ENCODE measurements around the gene CRYBA2.
A peak's percentile ranks its signal among the peaks of the same experiment; 100 is the strongest.

Gene CRYBA2

DNA sequence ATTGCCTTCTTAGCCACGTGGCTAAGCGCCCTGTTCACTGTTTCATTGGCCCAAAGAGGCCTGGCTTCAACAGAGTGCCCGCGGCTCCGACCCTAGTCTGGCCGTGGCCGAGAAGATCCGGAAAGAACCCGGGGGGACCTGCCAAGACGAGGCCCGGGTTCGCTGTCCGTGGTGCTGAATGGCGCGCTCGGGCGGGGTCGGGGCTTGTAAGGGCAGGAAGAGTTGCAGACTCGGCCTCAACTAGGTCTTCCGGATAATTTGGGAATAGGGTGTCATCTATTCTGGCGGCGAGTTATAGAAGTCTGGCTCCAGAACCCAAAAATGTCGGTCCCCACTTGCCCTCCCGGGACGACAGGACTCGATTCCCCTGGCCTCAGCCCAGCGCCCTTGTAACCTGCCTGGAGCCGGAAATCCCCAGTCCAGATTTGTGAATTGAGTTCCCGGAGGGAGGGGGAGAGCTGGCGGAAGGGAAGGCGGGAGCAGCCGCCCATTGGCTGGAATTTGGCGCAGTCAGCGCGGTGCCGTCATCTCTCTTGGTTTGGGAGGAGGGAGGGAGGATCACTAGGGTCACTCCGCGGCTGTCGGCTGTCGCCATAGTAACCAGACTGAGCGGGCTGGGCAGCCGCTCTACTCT, 30.2 kb downstream of the CRYBA2 start:
- intact Hi-C loops (cut with DNase I): no loop called here
- DNase-seq: peak; percentile 37 to 92 (median 79)

DNA sequence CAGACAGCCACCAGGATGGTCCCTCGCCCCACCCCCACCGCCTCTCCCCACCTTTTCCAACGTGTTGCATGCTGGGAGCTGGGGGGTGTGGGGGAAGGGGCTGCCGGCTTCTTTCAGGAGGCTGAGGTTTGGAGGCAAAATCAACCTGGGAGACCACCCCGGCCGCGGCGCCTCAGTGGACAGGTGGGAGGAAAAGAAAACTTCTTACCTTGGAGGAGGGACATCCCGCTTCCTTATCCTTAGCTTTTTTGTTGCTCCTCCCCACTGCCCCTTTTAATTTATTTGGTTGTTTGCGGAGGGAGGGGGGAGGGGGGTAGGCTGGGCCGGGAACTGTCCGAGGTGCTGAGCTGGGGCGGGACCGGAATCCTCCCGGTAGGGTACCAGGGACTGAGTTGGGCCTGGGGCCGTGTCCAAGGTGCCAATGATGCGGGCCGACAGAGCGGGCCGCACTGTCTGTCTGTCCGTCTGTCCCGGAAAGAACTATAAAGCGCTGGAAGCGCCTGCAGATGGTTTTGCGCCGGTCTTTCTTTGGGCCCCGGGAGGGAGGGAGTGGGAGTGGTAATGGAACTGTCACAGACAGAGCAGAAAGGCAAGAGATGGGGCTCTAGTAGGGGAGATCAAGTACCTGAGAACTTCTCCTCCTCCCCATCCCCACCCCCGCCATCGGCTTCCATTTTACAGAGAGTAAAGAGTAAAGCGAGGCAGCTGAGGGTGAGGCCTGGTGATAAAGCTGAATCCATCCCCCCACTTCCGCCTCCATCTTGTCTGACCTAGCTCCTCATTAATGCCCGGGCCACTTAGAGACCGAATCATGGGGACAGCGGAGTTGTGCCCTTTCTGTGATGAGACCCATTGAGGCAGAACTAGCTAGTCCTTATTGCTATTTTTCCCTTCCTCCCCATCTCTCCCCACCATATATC, 31.3 kb downstream of the CRYBA2 start:
- DNase-seq: peak in 7 of 42 donors; percentile 33 to 48 (median 34)
- intact Hi-C loops (cut with DNase I): no loop called here

DNA sequence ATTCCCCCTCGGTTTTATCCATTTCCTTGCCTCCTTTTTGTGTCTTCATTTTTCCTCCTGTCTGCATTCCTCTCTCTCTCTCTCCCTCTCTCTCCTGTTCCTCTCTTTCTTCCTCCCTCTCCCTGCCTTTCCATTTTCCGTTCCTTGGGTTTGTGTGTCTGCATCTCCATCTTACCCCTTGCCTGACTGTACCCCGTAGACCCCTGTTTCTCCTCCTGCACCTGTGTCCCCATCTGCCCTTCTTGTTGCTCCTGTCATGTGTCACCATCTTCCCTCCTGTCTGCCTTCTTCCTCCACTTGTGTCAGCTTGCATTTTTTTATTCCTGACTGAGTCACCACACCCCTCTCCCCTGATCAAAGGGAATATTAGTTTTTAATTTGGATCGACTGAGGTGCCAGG, 32.0 kb downstream of the CRYBA2 start:
- no peak for DNase-seq
- intact Hi-C loops (cut with DNase I): no loop called here

DNA sequence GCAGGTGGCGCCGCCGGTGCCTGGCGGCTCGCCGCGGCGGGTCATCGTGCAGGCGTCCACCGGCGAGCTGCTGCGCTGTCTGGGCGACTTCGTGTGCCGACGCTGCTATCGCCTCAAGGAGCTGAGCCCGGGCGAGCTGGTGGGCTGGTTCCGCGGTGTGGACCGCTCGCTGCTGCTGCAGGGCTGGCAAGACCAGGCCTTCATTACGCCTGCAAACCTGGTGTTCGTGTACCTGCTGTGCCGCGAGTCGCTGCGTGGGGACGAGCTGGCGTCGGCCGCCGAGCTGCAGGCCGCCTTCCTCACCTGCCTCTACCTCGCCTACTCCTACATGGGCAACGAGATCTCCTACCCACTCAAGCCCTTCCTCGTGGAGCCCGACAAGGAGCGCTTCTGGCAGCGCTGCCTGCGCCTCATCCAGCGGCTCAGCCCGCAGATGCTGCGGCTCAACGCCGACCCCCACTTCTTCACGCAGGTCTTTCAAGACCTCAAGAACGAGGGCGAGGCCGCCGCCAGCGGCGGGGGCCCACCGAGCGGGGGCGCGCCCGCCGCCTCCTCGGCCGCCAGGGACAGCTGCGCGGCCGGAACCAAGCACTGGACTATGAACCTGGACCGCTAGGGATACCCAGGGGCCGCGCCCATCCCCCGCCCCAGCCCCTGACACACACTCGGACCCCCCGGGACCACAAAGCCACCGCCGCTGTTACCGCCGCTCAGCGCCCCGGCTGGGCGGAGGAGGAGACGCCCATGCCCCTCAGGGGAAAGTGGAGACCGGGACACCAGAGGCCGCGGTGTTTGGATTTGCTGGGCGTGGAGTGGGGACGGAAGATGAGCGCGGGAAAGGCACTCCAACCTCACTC, 32.7 kb downstream of the CRYBA2 start:
- peak in 4 of 42 donors; percentile 17 to 51 (median 30) for DNase-seq
- intact Hi-C loops (cut with DNase I): no loop called here

DNA sequence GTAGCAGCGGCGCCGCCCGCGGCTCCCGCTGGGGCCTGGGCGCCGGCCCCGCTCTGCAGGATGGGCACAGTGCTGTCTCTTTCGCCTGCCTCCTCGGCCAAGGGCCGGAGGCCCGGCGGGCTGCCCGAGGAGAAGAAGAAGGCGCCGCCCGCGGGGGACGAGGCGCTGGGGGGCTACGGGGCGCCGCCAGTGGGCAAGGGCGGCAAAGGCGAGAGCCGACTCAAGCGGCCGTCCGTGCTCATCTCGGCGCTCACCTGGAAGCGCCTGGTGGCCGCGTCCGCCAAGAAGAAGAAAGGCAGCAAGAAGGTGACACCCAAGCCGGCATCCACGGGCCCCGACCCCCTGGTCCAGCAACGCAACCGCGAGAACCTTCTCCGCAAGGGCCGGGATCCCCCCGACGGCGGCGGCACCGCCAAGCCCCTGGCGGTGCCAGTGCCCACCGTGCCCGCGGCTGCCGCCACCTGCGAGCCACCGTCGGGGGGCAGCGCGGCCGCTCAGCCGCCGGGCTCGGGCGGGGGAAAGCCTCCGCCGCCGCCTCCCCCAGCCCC, 33.4 kb downstream of the CRYBA2 start:
- intact Hi-C loops (cut with DNase I): loop anchor here (5.0 kb wide), 1 partner anchor 63 kb away; no protein-coding TSS in a partner anchor
- no peak for DNase-seq

DNA sequence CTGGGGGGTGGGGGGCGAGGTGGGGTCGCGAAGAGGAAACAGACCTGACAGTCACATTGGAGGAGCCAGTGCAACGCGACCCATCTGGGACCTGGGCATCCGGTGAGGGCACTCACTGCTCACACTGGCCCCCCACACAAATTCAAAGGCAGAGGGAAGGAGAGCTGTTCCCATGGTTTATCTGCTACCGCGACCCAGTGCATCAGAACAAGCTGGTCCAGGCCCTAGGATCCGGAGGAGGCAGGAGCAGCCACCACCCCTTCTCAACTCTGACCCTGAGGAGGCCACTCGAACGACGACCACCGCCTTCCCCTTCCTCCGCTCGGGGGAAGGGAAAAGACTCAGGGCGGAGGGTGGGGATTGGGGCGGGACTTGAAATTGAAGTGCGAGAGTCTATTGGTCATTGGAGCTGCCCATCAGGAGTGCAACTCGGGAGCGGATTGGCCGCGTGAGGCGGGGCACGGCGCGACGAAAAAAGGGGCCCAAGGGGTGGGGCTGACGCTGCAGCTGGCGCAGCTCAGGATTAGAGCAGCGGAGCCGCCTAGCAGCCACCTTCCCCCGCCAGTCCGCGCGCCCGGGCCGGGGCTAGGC, 34.0 kb downstream of the CRYBA2 start, which contains the start of gene CDK5R2:
Gene CDK5R2 (plus strand): TSS at position 526 of the 591 bp plus-strand sequence. CDS start 155 bp downstream, outside the sequence.
- intact Hi-C loops (cut with DNase I): loop anchor here (5.0 kb wide), 1 partner anchor 62 kb away; no protein-coding TSS in a partner anchor
- DNase-seq: peak; percentile 75 to 96 (median 90)

DNA sequence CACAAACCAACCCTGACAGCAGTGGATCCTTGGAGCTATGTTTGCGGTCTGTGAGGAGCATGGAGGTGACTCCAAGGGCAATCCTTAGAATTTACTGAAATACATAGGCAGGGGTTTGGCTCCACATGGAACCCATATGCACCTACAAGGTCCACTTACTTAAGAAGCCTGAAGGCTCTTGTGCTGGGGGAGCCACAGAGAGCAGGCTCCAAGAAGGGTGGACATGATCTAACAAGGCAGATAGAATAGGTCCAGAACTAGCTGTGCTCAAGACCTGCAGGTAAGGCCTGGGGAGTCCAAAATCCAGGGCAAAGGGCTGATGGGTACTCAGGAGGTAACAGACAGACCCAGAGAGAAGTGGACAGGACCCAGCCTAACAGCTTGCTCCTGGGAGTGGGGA, 34.9 kb downstream of the CRYBA2 start:
- DNase-seq: no peak
- intact Hi-C loops (cut with DNase I): loop anchor here (5.0 kb wide), 1 partner anchor 61 kb away; no protein-coding TSS in a partner anchor

DNA sequence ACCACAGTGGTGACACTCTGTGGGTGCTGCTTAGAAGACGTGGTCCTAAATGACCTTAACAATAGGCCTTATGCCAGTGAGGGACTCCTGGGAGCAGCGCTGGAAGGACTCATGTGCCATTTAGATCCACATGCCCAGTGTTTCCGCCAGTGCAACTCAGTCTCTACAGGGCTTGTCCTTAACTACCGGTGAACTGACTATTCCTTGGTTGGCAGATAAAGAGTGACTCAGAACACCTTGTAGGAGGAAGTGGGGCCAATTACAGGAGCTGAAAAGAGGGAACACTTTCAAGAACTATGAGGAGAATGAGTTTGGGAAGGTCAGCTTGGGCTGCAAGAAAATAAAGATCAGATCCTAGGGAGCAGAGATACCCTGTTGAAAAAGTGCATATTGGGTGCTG, 35.6 kb downstream of the CRYBA2 start:
- DNase-seq: peak in 7 of 42 donors; percentile 7 to 66 (median 35)
- intact Hi-C loops (cut with DNase I): loop anchor here (5.0 kb wide), 1 partner anchor 60 kb away; no protein-coding TSS in a partner anchor

DNA sequence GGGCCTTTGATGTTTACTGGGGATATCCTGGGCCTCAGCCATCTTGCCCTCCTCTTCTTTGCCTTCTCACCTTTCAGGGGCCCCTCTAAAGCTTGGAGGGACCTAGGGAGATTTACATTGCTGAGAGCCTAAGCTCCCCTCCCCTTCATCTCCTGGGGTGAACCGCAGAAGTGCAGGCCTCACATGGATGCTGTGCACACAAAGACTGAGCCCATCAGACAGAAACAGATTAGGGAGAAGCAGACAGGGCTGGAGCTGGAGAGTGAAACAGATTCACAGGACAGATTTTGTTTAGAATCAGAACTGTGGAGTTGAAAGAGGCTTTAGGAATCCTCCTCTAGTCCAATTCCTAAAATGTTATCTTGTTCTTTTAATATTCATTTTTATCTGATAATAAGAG, 37.2 kb downstream of the CRYBA2 start:
- peak in 2 of 42 donors; percentile 3 to 12 for DNase-seq

DNA sequence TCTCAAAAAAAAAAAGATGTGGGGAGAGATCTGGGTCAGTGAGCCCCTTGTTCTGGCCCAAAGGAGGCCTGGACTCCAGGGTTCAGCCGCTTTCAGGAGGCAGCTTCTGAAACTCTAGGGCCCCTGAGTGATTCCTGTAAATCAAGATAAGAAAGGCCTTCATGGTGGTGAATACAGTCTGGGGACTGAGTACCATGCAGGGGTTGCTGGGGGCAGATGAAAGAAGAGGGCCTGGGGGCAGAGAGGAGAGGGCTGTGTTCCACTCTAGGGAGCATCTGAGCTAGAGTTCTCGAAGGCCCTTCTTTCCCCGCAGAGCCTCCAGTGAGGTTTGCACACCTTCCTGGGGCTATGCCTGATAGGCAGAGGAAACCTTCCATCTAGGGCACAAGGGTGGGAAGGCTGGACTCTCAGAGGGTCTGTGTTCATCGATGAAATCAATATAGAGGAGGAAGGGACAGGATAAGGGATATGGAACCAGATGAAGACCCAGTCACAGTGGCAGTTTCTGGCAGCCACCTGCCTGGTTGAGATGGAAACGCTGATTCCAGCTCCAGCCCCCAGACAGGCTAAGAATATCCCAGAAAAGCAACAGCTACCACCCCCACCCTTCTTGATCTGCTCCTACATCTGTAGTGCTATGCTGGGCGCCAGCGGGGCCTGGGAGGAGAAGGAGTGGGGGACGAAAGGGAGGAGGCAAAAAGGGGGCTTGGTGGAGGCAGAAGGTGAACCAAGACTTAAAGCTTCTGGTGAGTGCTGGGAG, 38.5 kb downstream of the CRYBA2 start:
- intact Hi-C loops (cut with DNase I): loop anchor here (5.0 kb wide), 1 partner anchor 57 kb away; no protein-coding TSS in a partner anchor
- peak in 41 of 42 donors; percentile 38 to 93 (median 71) for DNase-seq

More for the DNA sequence above, 37.2 kb downstream of the CRYBA2 start:
- intact Hi-C loops (cut with DNase I): loop anchor here (5.0 kb wide), 1 partner anchor 59 kb away; no protein-coding TSS in a partner anchor

DNA sequence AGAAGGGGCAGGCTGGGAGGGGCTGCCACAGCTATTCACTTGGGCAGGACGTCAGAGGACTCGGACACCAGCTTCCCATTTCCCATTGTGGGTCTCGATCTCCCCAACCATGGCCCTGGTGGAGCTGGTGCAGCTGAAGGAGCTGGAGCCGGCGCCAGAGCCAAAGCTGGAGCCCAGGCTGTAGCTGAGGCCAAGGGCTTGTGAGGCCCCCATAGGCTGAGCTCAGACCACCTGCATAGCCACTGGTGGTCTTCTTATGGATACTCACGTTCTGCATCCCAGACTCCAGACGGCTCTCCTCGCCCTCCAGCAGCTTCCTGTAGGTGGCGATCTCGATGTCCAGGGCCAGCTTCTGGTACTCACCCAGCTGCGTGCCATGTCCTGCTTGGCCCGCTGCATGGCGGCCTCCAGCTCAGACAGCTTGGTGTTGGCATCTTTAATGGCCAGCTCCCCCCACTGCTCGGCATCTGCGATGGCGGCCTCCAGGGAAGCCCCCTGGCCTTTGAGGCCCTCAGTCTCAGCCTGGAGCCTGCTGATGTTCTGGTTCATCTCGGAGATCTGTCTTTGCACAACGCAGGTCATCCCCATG, 39.8 kb downstream of the CRYBA2 start:
- intact Hi-C loops (cut with DNase I): no loop called here
- DNase-seq: no peak

DNA sequence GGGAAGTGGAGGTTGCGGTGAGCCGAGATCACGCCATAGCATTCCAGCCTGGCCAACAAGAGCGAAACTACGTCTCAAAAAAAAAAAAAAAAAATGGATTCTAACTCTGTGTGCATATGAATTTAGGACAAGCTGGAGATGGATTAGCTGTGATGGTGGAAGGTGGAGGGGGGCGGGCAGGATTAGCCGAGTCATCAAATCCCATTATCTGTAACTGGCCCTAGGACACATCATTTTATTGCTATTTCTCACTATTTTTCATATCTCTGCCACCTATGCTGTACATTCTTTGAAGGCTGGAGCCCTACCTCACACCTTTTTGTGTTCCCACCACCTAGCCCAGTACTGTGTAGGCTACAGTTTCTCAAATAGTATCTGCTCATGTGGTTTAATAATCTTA, 41.1 kb downstream of the CRYBA2 start:
- intact Hi-C loops (cut with DNase I): no loop called here
- DNase-seq: no peak

DNA sequence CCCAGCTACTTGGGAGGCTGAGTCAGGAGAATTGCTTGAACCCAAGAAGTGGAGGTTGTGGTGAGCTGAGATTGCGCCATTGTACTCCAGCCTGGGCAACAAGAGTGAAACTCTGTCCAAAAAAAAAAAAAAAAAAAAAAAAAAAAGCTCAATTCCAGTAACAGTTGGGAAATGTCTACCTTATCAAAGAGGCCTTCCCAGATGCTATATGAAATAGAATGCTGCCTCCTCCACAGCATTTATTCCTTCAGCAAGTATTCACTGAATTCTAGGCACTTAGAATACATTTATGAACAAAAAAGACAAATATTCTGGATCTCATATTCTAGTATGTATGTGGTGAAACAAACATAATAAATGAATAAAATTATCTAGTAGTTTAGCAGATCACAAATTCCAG, 46.6 kb downstream of the CRYBA2 start:
- intact Hi-C loops (cut with DNase I): no loop called here
- DNase-seq: no peak

DNA sequence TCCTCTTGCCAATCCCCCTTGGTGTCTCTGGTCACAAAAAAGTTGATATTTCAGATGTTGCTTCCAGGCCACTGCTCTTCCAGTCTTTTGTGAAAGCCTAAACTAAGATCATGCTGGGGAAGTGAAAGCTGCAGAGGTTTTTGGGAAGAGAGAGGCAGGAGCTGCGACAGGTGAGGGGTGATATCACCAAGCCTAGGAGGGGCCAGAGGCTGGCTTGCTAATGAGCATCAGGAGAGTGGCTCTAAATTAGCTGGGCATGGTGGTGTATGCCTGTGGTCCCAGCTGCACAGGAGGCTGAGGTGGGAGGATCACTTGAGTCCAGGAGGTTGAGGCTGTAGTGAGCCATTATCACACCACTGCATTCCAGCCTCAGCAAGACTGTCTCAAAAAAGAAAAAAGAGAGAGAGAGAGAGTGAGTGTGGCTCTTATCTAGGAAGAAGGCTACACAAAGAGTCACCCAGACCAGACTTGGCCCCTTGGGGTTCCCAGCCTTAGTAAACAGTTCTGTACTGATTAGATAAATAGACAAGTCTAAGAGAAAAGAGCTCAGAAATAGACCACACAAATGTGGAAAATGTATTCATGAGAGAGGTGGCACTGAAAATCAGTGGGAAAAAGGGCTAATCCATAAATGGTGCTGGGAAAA, 48.3 kb downstream of the CRYBA2 start:
- no peak for DNase-seq
- intact Hi-C loops (cut with DNase I): no loop called here
